GM18507 (cell line): ENCODE results near the gene PRR33.

Experiments
- DNase-seq: peaks from one replicate; pipeline ENCODE4 v3.0.0; 2011; ENCODE audit warnings: low read depth; ENCODE audit not compliant: insufficient read length; ENCODE audit errors: extremely low spot score
- FAIRE-seq: peaks from 2 replicates; lab custom pipeline; 2011; peaks lifted over from hg19 to GRCh38; lab: Jason Lieb, UNC

The PRR33 gene

DNA sequence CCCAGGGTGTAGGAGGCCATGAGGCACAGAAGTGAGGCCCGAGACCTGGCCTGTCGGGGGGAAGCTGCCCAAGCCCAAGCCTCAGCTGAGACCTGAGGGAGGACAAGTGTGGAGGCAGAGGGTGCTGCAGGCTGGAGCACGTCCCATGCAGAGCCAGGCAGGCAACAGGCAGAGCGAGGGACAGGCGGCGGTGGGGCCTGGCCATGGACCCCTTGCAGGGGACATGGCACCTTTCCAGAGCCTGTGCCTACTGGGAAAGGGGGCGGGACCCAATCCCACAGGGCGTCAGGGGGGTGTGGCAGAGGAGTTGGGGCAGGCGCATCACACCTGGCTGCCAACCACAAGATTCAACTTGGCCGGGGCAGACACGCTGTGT, 48.6 kb downstream of the PRR33 start:
- DNase-seq: no peak
- no peak for FAIRE-seq

DNA sequence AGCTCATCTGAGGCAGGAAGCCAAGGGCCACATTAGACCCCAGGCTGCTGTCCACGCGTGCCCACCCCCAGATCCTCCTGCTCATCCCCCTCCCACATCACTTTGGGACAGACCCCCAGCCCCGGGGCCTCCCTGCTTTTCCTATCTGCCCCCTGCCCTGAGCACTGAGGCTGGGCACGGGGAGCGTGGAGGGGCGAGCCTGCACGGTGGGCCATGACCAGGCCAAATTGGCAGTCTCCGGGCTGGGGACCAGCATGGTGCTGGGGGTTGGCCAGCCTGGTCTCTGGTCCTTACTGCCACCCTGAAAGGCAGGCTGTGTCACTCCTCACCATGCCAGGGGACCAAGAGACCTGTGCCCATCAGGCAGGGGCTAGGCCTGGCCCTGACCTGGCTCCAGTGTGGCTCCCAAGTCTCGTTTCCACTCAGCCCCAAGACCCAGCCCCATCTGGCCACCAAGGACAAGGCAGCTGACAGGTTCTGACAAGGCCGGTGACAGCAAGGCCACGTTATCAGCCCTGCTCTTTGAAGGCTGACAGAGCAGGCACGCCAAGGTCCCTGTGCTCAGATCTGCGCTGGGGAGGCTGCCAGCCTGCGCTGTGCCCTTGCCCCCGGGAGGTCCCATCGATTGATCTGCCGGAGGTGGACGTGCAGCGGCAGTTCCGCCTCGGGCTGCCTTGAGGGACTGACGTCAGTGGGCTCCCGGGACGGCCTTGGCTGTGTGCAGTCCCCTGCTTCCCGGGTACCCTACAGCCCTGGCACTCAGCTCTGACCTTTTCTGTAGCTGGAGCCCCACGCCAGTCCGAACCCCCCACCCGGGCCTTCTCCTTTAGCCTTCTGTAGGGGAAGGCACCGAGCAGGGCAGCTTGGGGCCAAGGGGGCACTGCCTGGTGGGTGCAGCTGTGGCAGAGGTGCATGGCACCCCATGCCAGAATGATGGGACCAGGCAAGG, 49.3 kb downstream of the PRR33 start:
- DNase-seq (no peak), FAIRE-seq (no peak)

DNA sequence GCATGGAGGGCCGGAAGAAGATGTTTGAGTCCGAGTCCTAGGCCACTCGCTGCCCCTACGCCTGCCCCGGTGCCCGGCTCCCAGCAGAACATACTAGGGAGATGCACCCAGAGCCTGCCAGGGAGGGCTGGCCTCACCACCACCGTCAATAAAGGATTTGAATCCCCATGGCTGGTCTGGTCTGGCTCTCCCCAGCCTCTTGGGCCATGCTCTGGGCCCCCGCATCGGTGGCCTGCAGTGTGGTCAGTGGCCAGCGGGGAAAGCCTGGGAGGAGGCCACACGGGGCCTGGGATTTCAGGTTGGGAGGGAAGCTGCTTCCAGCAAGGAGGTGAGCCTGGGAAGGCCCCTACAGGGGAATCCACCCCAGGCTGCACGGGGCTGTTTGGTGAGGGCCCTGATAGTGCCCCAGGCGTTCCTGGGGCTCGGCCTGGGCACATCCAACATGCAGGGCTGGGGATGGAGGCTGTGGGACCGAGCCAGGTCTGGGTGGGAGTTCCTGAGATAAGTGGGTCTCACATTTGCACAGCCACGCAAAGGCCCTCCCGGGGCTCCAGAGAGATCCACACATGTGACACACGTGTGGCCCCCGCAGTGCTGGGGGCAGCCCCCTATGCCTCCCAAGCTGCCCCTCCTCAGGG, 50.1 kb downstream of the PRR33 start:
- FAIRE-seq (no peak), DNase-seq (no peak)

DNA sequence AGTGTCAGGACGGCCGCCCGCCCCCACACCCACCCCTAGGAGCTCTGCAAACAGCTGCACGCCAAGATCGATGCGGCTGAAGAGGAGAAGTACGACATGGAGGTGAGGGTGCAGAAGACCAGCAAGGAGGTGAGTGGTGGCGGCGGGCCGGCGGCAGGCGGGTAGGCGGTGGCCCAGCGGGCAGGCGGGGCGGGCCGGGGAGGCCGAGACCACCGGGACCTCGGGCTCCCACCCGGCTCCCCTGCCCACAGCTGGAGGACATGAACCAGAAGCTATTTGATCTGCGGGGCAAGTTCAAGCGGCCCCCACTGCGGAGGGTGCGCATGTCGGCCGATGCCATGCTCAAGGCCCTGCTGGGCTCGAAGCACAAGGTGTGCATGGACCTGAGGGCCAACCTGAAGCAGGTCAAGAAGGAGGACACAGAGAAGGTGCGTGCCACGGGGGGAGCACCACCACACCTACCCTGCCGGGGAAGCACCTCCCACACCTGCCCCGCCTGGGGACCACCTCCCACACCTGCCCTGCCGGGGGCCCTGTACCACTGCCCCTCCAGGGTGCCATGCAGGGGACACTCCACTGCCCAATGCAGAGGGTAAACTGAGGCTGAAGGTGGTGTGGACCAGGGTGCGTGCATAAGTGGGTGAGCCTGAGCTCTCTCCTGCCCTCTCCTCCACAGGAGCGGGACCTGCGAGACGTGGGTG, 50.8 kb downstream of the PRR33 start:
- FAIRE-seq: no peak

DNA sequence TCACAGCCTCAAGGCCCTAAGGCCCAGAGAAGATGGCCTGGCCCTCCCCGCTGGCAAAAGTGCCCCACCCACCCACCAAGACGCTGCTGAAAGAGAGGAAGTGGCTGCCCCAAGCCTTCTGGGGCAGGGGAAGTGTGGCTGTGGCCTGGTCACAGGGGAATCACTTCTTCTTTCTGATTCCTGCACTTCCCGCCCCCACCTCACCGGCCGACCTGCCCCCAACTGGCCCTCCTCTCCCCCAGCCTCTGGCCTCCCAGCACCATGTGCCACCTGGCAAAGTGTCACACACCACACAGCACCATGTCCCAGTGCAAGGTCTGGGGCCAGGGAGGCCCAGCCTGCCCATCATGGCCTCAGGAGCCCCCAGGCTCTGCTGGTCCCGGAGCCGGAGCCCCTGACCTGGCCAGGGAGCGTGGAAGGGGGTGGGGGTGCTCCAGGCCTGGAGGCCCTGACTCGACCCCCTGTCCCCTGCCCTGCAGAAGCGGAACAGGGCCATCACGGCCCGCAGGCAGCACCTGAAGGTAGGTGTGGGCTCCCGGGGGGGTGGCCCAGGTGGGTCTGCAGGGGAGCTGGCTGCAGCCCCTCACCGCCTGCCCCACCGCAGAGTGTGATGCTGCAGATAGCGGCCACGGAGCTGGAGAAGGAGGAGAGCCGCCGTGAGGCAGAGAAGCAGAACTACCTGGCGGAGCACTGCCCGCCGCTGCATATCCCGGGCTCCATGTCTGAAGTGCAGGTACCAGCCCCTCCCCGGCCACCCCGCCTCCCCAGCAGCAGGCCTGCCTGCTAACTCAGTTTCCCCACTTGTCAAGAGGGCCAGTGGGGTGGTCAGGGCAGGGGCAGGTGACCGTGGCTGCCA, 51.5 kb downstream of the PRR33 start:
- DNase-seq (peak; percentile 53), FAIRE-seq (peak; percentile 89)

More for the DNA sequence above, 50.8 kb downstream of the PRR33 start:
- DNase-seq: no peak

DNA sequence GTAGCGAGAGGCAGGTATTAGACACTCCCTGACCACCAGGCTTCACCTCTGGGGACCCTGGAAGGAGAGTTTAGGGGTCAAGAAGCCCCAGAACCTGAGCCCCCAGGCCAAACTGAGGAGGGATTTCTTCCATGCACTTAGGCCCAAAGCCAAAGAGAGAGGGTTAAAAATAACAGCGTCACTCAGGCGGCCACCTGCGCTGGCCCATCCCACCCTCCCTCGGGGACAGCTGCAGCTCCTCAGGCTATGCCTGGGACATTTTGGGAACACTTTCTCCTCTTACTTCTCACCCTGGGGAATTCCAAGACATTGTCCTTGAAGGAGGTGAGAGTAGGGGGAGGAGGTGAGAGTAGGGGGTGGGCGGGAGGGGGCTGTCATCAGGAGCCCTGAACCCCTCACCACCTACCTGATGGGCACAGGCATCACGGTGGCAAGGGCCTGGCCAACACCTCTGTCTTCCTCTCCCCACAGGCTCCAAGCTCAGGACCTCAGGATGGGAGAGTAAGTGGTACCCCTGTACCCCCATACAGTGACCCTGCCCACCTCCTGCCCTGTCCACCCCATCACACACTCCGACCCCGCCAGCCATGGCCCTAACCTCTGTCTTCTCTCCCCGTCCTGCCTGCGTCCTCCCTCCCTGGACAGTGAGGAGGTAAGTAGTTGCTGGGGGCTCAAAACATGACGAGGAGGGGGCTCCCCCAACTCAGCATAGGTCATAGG, 52.3 kb downstream of the PRR33 start:
- no peak for DNase-seq
- no peak for FAIRE-seq

DNA sequence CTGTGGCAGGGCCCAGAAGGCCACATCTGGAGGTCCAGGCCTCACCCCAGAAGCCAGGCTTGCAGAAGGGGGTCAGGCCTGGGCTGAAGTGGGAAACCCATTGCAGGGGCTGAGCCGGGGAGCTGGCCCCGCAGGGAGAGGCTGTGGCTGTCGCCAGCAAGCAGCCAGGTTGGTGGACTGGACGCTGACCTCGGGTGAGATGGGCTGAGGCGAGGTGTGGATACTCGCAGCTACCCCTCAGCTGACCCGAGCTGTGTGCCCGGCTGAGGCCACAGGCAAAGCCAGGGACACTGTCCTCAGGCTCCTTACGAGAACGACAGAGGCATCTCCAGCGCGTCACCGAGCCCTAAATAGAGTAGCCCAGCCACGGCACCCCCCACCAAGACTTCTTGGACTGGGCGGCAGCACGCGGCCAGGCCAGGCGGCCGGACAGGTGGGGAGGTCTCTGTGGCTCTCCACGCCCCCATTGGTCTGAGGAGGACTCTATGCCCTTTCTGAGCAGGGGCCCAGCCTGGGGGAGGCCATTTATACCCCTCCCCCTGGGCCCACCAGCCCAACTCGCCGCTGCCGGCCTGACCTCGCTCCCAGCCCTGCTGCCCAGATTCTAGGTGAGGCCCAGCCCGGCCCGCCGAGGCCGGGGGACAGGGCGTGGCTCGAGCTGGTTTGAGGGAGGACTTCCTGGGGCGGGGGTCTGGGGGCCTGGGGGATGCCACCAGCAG, 53.1 kb downstream of the PRR33 start, which contains the start of gene TNNI2:
Gene TNNI2 (plus strand): TSS at position 556 of the 719 bp plus-strand sequence. CDS start 716 bp downstream, outside the sequence.
- DNase-seq (no peak), FAIRE-seq (no peak)
